ENCODE measurements around the gene STX7.

GRCh38 chr6:132504757-132505156, 8.2 kb downstream of the STX7 start:
- no peak for TF ChIP-seq POLR2A (IDR thresholded peaks at IDR 0.05; ENCODE audit: extremely low read depth, insufficient read length)
- no peak for TF ChIP-seq CTCF (IDR thresholded peaks at IDR 0.05; ENCODE audit: low read depth, low read length)
- TF ChIP-seq MAX (IDR thresholded peaks at IDR 0.05; ENCODE audit: low read depth, low read length) = no peak
- no peak for TF ChIP-seq MYC (IDR thresholded peaks at IDR 0.05; ENCODE audit: low read depth, low read length)
